A549 (cell line): Measurements from ENCODE around the gene PACS2.

ENCODE experiments used
- CEBPB ChIP-seq, 2 experiments: fragments of >200 bp in 1 of 2; sonication (Bioruptor Twin) in 1 of 2; formaldehyde crosslinking in 1 of 2; IDR thresholded peaks; 2 replicates each; pipeline ENCODE4 v1.6.1; 2012 to 2016
- EP300 ChIP-seq, 2 experiments: fragments of >200 bp; sonication (Bioruptor Twin); formaldehyde crosslinking; IDR thresholded peaks; 2 replicates in 1 of 2; 3 replicates in 1 of 2; pipeline ENCODE4 v1.6.1; 2016 to 2017
- PBX3 ChIP-seq: IDR thresholded peaks from 2 replicates; pipeline ENCODE4 v1.6.1; 2012
- POLR2A ChIP-seq: IDR thresholded peaks from 2 replicates; pipeline ENCODE4 v1.6.1; 2012; ENCODE audit warnings: mild to moderate bottlenecking, low read length
- POLR2AphosphoS2 ChIP-seq: conservative IDR thresholded peaks from 2 replicates; pipeline ENCODE4 v1.6.1; 2012; ENCODE audit warnings: low read length, improper control_type of control experiment, inconsistent platforms
- RARB ChIP-seq: fragments of 250-450 bp; sonication (Bioruptor Pico); IDR thresholded peaks from 2 replicates; pipeline ENCODE4 v1.8.0; 2021; ENCODE audit warnings: mild to moderate bottlenecking, moderate library complexity
- REST ChIP-seq: fragments of 200-600 bp; sonication (generic); IDR thresholded peaks from 2 replicates; pipeline ENCODE4 v1.6.1; 2016; ENCODE audit warnings: antibody characterized with exemption, mild to moderate bottlenecking, moderate library complexity
- TF ChIP-seq, protein P1 (sequence below): fragments of >200 bp; sonication (Bioruptor Twin); formaldehyde crosslinking; IDR thresholded peaks from 3 replicates; pipeline ENCODE4 v1.5.1; 2016

GRCh38 chr14:105379946-105380345 is 65.4 kb downstream of the PACS2 start:
- no peak for TF ChIP-seq CEBPB (IDR thresholded peaks at IDR 0.05)
- no peak for TF ChIP-seq RARB (CRISPR knock-in tag)
- TF ChIP-seq, protein P1, sequence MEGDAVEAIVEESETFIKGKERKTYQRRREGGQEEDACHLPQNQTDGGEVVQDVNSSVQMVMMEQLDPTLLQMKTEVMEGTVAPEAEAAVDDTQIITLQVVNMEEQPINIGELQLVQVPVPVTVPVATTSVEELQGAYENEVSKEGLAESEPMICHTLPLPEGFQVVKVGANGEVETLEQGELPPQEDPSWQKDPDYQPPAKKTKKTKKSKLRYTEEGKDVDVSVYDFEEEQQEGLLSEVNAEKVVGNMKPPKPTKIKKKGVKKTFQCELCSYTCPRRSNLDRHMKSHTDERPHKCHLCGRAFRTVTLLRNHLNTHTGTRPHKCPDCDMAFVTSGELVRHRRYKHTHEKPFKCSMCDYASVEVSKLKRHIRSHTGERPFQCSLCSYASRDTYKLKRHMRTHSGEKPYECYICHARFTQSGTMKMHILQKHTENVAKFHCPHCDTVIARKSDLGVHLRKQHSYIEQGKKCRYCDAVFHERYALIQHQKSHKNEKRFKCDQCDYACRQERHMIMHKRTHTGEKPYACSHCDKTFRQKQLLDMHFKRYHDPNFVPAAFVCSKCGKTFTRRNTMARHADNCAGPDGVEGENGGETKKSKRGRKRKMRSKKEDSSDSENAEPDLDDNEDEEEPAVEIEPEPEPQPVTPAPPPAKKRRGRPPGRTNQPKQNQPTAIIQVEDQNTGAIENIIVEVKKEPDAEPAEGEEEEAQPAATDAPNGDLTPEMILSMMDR = no peak
- TF ChIP-seq POLR2A = no peak
- TF ChIP-seq REST = no peak
- TF ChIP-seq PBX3 = no peak
- no peak for TF ChIP-seq POLR2AphosphoS2
- no peak for TF ChIP-seq EP300 (IDR thresholded peaks at IDR 0.05)
